ENCODE measurements around the gene TIGD7.
A peak's percentile ranks its signal among the peaks of the same experiment; 100 is the strongest.

GRCh38 chr16:3305109-3306068 is at the start of gene TIGD7, which contains the start of gene ZNF75A:
- TF ChIP-seq CTCF (IDR thresholded peaks at IDR 0.05) (peak in 2 of 5 experiments; percentile 34 to 38), POLR2AphosphoS5 (IDR thresholded peaks at IDR 0.05) (peak; percentile 64 to 94 (median 93))

All from transverse colon (tissue), 4 donors.